AG09319 (cell line): ENCODE data around the gene EPB41L4B.

Experiments used
- DNase-seq: peaks from one replicate; pipeline ENCODE4 v3.0.0-alpha.2; 2010; ENCODE audit warnings: low read depth; ENCODE audit errors: extremely low read depth
- TF ChIP-seq, protein P1 (sequence below): IDR thresholded peaks from 2 replicates; pipeline ENCODE4 v1.5.1; 2011; ENCODE audit warnings: low read depth, mild to moderate bottlenecking, inconsistent platforms, low read length, moderate library complexity

EPB41L4B gene

DNA sequence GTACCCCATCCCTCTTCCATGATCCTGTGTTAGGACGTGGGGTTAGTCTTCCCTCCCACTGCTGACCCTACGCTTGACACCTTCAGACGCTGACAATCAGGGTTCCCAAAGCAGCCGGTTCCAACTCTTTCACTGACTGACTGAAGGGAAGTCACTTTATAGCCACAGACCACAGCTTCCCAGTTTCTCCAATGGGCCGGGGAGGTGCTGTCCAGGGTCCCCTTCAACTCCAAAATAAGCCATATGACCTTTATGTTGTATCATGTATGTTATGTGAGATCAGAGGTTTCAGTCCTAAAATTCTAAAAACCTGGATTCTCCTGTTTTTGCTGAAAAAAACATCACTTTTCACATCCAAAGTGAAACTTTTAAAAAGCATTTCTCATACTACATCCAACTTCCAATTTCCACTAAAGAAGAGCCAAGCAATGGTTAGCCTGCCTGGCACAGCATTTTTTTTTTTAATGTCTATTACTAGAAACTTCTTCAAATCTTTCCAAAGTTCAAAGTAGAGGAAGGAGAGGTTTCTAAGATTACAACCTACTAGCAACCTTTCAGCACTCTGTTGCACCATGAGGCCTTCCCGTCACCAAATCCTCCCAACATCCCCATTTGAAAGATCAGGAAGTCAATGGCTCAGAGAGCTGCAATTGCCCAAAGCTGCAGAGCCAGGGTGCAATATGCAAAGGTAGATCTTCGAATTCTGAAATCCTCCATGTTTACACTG, 5.2 kb downstream of the EPB41L4B start:
- no peak for DNase-seq
- TF ChIP-seq, protein P1, sequence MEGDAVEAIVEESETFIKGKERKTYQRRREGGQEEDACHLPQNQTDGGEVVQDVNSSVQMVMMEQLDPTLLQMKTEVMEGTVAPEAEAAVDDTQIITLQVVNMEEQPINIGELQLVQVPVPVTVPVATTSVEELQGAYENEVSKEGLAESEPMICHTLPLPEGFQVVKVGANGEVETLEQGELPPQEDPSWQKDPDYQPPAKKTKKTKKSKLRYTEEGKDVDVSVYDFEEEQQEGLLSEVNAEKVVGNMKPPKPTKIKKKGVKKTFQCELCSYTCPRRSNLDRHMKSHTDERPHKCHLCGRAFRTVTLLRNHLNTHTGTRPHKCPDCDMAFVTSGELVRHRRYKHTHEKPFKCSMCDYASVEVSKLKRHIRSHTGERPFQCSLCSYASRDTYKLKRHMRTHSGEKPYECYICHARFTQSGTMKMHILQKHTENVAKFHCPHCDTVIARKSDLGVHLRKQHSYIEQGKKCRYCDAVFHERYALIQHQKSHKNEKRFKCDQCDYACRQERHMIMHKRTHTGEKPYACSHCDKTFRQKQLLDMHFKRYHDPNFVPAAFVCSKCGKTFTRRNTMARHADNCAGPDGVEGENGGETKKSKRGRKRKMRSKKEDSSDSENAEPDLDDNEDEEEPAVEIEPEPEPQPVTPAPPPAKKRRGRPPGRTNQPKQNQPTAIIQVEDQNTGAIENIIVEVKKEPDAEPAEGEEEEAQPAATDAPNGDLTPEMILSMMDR: no peak

DNA sequence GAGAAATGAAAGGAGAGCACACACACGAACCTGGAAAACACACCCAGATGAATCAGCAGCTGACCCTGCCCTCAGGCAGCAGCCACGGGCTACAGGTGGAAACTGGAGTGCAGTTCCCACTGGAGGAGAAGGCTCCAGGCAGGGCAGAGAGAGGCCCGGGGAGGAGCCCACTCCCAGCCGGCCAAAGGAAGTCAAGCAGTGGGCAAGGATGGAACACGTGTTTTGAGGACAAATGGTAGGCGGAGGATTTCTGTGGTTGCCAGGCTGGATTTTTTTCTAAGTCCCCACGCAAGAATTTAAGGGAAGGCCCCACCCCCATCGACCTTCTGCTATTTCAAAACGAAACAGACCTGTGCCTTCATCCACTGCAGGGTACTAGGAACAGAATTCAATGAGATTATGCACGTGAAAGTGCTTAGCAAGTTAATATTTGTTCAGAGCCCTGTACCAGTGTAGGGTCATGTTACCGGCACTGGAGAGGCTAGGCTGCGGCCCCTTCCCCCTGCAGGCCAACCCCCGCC, 6.8 kb downstream of the EPB41L4B start:
- TF ChIP-seq, protein P1: no peak
- DNase-seq: no peak

DNA sequence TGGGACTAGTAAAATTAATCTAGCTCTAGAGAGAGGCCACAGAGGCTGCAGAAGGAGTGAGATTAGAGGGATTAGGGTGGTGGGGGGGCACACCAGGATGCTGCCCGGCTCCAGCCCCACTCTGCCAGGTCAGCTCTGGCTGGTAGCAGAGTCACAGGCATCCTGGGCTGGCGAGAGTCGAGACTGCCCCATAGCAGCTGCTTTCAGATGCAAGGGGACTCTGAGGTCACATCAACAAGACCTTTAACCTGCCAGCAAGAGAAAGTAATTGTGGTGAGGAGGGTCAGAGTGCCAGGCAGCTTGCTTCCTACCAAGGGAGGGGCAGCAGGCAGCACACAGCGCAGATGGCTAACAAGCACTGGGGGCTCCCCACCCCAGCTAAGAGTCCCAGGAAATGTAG, 7.5 kb downstream of the EPB41L4B start:
- no peak for DNase-seq
- TF ChIP-seq, protein P1: no peak

DNA sequence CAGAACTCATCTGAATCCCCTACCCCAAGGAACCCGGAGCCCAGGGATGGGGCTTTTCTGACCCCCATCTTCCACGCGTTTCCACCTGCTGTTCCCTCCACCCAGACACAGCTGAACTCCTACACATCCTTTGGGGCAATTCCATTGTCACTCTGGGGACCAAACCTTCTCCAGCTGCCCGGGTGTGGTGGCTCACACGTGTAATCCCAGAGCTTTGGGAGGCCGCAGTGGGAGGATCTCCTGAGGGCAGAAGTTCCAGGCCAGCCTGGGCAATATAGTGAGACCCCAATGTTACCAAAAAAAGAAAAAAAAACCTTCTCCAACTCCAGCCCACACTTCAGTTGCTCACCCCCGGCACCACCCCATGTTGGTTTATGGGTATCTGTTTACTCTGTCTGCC, 8.1 kb downstream of the EPB41L4B start:
- TF ChIP-seq, protein P1: no peak
- DNase-seq: no peak

DNA sequence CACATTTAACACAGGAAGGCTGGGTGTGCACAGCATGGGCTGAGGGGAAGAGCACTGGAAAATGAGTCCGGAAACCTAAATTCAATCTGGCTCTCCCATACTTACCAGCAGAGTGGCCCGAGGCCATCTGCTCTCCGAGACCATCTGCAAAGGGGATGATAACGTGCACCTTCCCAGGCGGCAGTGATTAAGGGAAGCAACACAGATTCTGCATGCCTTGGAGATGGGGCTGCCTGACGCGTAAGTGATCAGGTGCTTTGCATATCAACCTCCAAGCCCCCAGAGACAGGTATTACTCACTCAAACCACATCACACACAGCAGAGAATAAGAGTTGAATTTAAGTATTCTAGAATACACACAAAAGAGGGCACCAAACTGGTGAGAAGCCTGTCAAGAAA, 9.1 kb downstream of the EPB41L4B start:
- TF ChIP-seq, protein P1: no peak
- no peak for DNase-seq

DNA sequence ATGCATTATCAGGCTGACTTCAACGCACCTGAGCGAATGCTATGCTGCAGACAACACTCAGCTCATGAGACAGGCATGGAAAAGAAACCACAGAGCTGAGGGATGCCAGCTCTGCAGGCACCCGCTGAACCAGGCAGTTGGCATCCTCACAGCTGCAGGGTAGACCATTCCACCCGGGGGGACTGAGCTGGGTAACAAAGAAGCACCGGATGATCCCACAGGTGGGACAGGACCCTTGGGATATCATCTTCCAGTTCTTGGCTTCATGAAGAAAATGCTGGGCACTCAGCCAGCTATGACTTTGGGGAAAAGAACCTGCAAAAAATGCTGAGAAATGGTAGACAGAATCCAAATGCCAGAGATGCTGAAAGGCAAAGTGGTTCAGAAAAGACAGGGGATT, 9.6 kb downstream of the EPB41L4B start:
- no peak for DNase-seq

DNA sequence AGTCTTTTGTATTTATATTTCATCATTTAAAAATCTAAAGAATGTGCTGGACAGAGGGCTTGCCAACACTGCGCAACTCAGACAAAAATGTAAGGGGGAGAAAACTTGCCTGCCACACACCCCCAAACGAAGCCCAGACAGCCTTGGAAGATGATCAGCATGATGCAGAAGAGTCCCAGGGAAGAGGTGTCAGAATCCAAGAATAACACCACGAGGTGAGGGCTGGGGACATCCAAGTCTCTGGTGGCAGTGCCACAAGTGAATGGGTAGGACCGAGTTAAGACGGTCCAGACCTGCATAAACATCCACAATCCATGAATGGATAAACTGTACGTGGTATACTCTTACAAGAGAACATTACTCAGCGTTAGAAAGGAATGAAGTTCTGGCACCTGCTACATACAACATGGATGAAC, 10.4 kb downstream of the EPB41L4B start:
- TF ChIP-seq, protein P1: no peak
- no peak for DNase-seq

More for the DNA sequence above, 9.6 kb downstream of the EPB41L4B start:
- TF ChIP-seq, protein P1: no peak
